OCI-LY7 (cell line): ENCODE data around the gene DPH7. TPM values are rescaled to one million over a fixed set of nuclear protein-coding genes. Genes with fewer than 3 reads are reported as not detected.

Experiments used
- BruUV-seq: library from RNA; stranded (reverse); fragments of 400-500 nt; replicated peaks from 2 replicates; lab custom pipeline; 2021; lab: Mats Ljungman, UMichigan
- CTCF ChIA-PET: fragments of 300-600 bp; sonication (Branson Sonifier 250); formaldehyde crosslinking; loops from one replicate; lab custom pipeline; 2022; ENCODE audit warnings: antibody characterized with exemption; ENCODE audit not compliant: unreplicated experiment; lab: Charles Lee
- POLR2A ChIA-PET: fragments of 300-600 bp; sonication (Branson Sonifier 250); formaldehyde crosslinking; loops from one replicate; lab custom pipeline; 2022; ENCODE audit warnings: antibody characterized with exemption; lab: Charles Lee
- DNase-seq: peaks from one replicate; pipeline ENCODE4 v3.0.0-alpha.2; 2015; ENCODE audit warnings: low spot score
- H2AFZ ChIP-seq: fragments of 200-600 bp; sonication (generic), shearing (Covaris generic); 2 replicates; pipeline ENCODE4 v1.6.1; 2014; ENCODE audit warnings: mild to moderate bottlenecking, antibody characterized with exemption, low read length, moderate library complexity
- H3K27ac ChIP-seq: fragments of 200-600 bp; sonication (generic); 2 replicates; pipeline ENCODE4 v1.5.1; 2014; ENCODE audit warnings: mixed run types, low read depth, mild to moderate bottlenecking, moderate library complexity, low read length, inconsistent platforms; ENCODE audit not compliant: poor library complexity, severe bottlenecking
- H3K36me3 ChIP-seq: fragments of 200-600 bp; sonication (generic); 2 replicates; pipeline ENCODE4 v1.6.1; 2014; ENCODE audit warnings: mild to moderate bottlenecking, antibody characterized with exemption, low read length, moderate library complexity, mixed read lengths; ENCODE audit not compliant: insufficient read depth
- H3K4me1 ChIP-seq: fragments of 200-600 bp; sonication (generic); 2 replicates; pipeline ENCODE4 v1.5.1; 2014; ENCODE audit warnings: mild to moderate bottlenecking, low read length; ENCODE audit not compliant: insufficient read depth, poor library complexity, severe bottlenecking
- H3K4me2 ChIP-seq: fragments of 200-600 bp; sonication (generic); 2 replicates; pipeline ENCODE4 v1.6.1; 2014; ENCODE audit warnings: mild to moderate bottlenecking, low read length
- H3K4me3 ChIP-seq: fragments of 200-600 bp; sonication (generic); 2 replicates; pipeline ENCODE4 v1.5.1; 2014; ENCODE audit warnings: mild to moderate bottlenecking, low read depth, low read length; ENCODE audit not compliant: poor library complexity, severe bottlenecking
- H3K79me2 ChIP-seq: fragments of 200-600 bp; sonication (generic); 2 replicates; pipeline ENCODE4 v1.6.1; 2016; ENCODE audit warnings: low read depth, mild to moderate bottlenecking, low read length, moderate library complexity, mixed read lengths; ENCODE audit not compliant: insufficient read depth
- H3K9me2 ChIP-seq: fragments of 200-600 bp; sonication (generic); 2 replicates; pipeline ENCODE4 v1.6.1; 2016; ENCODE audit warnings: mild to moderate bottlenecking, low read length, mixed read lengths; ENCODE audit not compliant: insufficient read depth
- H3K9me3 ChIP-seq: fragments of 200-600 bp; sonication (generic); 2 replicates; pipeline ENCODE4 v1.6.1; 2014; ENCODE audit warnings: mild to moderate bottlenecking, mixed run types, low read length, mixed read lengths
- H4K20me1 ChIP-seq: fragments of 200-600 bp; sonication (generic); 2 replicates; pipeline ENCODE4 v1.6.1; 2014; ENCODE audit warnings: mild to moderate bottlenecking, antibody characterized with exemption, low read length, moderate library complexity, mixed read lengths; ENCODE audit not compliant: insufficient read depth
- CTCF ChIP-seq: fragments of 200-600 bp; sonication (generic); conservative IDR thresholded peaks from 2 replicates; pipeline ENCODE4 v1.5.1; 2014; ENCODE audit warnings: mild to moderate bottlenecking, antibody characterized with exemption, low read length, moderate library complexity, mixed read lengths
- EZH2phosphoT487 ChIP-seq: fragments of 200-600 bp; sonication (generic); IDR thresholded peaks from 2 replicates; pipeline ENCODE4 v1.6.1; 2018; ENCODE audit warnings: low read depth, borderline replicate concordance, mild to moderate bottlenecking, mixed run types, antibody characterized with exemption, low read length, moderate library complexity, mixed read lengths
- intact Hi-C: fragments of 100-400 bp; cut with micrococcal nuclease; formaldehyde crosslinking; loops from one replicate; pipeline ENCODE4 v1.10.0; 2022; ENCODE audit not compliant: unreplicated experiment
- total RNA-seq, 2 experiments: library from RNA; depleted of rRNA in 1 of 2; stranded (reverse); fragments of >200 nt in 1 of 2; shearing (Covaris generic) in 1 of 2; gene quantifications; 2 replicates each; pipeline ENCODE4 v1.2.3, GENCODE V29; 2014 to 2022

The DPH7 gene
- total RNA-seq, 2 experiments from 2014 or later: 72.9 to 95.6 TPM

- Histone ChIP-seq H3K4me3 (no peak overlapping the region), H3K79me2 (no peaks in the 10 kb centered on the region), H4K20me1 (no peaks in the 10 kb centered on the region), H3K36me3 (peaks cover 58% of the 10 kb centered on the region), H2AFZ (no peak overlapping the region), H3K9me2 (no peaks in the 10 kb centered on the region), H3K4me2 (no peak overlapping the region), H3K4me1 (no peaks in the 10 kb centered on the region), H3K9me3 (peaks cover 6% of the 10 kb centered on the region; the same call in 1 of the 2 replicates), H3K27ac (no peak overlapping the region)
- DNase-seq: no peak
- intact Hi-C loops: no loop called here
- ChIA-PET POLR2A (no interaction called here), CTCF (no interaction called here)
- TF ChIP-seq CTCF: no peak
- no peak for TF ChIP-seq EZH2phosphoT487
- BruUV-seq: no TSS peak
These were observed 13.8 kb downstream of the DPH7 start for GRCh38 chr9:137564817-137565411.

DNA sequence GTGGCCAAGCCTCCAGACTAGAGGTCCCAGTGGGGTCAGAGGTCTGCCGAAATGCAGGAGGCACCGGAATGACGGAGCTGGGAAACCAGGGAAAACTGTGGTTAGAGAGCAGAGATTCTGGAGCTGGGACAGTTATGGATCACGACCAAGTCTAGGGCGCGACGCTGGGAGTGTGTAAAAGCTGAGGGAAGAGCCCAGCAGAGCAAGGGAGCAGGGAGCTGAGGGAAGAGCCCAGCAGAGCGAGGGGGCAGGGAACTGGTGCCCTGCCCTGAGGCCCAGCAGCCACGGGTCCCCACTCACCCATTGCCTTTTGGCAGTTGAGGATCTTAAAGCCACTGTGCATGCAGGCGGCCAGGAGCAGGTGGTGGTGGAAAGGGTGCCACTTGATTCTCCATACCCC, 14.6 kb downstream of the DPH7 start:
- H2AFZ ChIP-seq: no peak overlapping the region
- DNase-seq: no peak
- TF ChIP-seq EZH2phosphoT487 (no peak), CTCF (no peak)
- ChIA-PET POLR2A (interaction anchor here (1.0 kb wide), 1 partner anchor 22 kb away, joined by 3 read pairs; no protein-coding TSS in a partner anchor), CTCF (no interaction called here)
- H3K79me2 ChIP-seq: no peaks in the 10 kb centered on the region
- H3K4me3 ChIP-seq: no peak overlapping the region
- no peak overlapping the region for H3K27ac ChIP-seq
- BruUV-seq: no TSS peak
- peaks cover 6% of the 10 kb centered on the region; the same call in 1 of the 2 replicates for H3K9me3 ChIP-seq
- no peaks in the 10 kb centered on the region for H3K4me1 ChIP-seq
- H3K9me2 ChIP-seq: no peaks in the 10 kb centered on the region
- H4K20me1 ChIP-seq: no peaks in the 10 kb centered on the region
- H3K4me2 ChIP-seq: no peak overlapping the region
- H3K36me3 ChIP-seq: peaks cover 59% of the 10 kb centered on the region
- intact Hi-C loops: no loop called here

DNA sequence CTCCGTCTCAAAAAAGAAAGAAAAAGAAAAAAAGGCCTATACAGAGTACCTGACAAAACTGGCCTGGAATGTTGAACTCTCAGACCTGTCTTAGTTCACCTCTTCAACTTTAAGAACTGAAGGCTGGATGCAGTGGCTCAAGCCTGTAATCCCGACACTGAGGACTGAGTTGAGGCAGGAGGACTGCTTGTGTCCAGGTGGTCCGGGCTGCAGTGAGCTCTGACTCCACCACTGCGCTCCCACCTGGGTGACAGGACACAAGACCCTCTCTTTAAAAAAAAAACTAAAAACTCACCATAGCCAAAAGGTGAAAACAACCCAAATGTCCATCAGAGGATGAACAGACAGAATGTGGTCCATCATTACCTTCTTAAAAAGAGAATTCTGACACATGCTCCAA, 20.6 kb downstream of the DPH7 start:
- H3K4me1 ChIP-seq: no peaks in the 10 kb centered on the region
- POLR2A ChIA-PET: no interaction called here

More for the DNA sequence above, 20.6 kb downstream of the DPH7 start:
- intact Hi-C loops: no loop called here
- Histone ChIP-seq H3K4me3 (no peak overlapping the region), H3K9me3 (no peaks in the 10 kb centered on the region), H3K9me2 (no peaks in the 10 kb centered on the region), H3K27ac (no peak overlapping the region), H2AFZ (no peak overlapping the region), H3K4me2 (no peak overlapping the region), H3K36me3 (peaks cover 87% of the 10 kb centered on the region), H3K79me2 (no peaks in the 10 kb centered on the region), H4K20me1 (no peaks in the 10 kb centered on the region)
- TF ChIP-seq CTCF (no peak), EZH2phosphoT487 (no peak)
- CTCF ChIA-PET: no interaction called here
- DNase-seq: no peak
- BruUV-seq: no TSS peak
